NCI-H2029 (cell line): ENCODE results near the gene SLC25A4.
A peak's percentile ranks its signal among the peaks of the same experiment; 100 is the strongest.
"Not testable (repeated sequence)": the region's sequence is repeated elsewhere in the genome, so short reads cannot be mapped to it uniquely, and the experiment has no call there.

Experiments
- DNase-seq: peaks from one replicate; lab custom pipeline; 2025; lab: John Stamatoyannopoulos, UW

Gene SLC25A4

GRCh38 chr4:185142912-185143600 lies at the start of gene SLC25A4:
TSS of gene SLC25A4 (plus strand) at chr4:185143266. CDS start at chr4:185143373, 107 bp downstream.
- DNase-seq: peak; percentile 67

- no peak for DNase-seq
Measured at GRCh38 chr4:185093603-185094002, 49.5 kb upstream of the SLC25A4 start.

GRCh38 chr4:185096032-185096653 lies 46.9 kb upstream of the SLC25A4 start:
- no peak for DNase-seq

- DNase-seq: no peak
Measured at GRCh38 chr4:185098474-185098873, 44.6 kb upstream of the SLC25A4 start.

- no peak for DNase-seq
Measured at GRCh38 chr4:185099024-185099682, 43.9 kb upstream of the SLC25A4 start.

- no peak for DNase-seq
Measured at GRCh38 chr4:185099940-185100339, 43.1 kb upstream of the SLC25A4 start.

GRCh38 chr4:185100423-185100822 lies 42.6 kb upstream of the SLC25A4 start:
- no peak for DNase-seq

GRCh38 chr4:185101354-185101890 lies 41.6 kb upstream of the SLC25A4 start:
- DNase-seq: no peak

GRCh38 chr4:185104733-185105132 lies 38.3 kb upstream of the SLC25A4 start:
- no peak for DNase-seq

- DNase-seq: no peak
Measured at GRCh38 chr4:185106353-185106752, 36.7 kb upstream of the SLC25A4 start.

- not testable (repeated sequence) for DNase-seq
Measured at GRCh38 chr4:185107574-185107973, 35.5 kb upstream of the SLC25A4 start.

- DNase-seq: no peak
Measured at GRCh38 chr4:185108185-185108584, 34.9 kb upstream of the SLC25A4 start.

GRCh38 chr4:185108669-185109068 lies 34.4 kb upstream of the SLC25A4 start:
- DNase-seq: no peak

- DNase-seq: no peak
Measured at GRCh38 chr4:185109736-185110135, 33.3 kb upstream of the SLC25A4 start.

GRCh38 chr4:185110375-185110823 lies 32.7 kb upstream of the SLC25A4 start:
- DNase-seq: no peak

GRCh38 chr4:185112104-185112503 lies 31.0 kb upstream of the SLC25A4 start:
- no peak for DNase-seq

- no peak for DNase-seq
Measured at GRCh38 chr4:185113340-185113739, 29.7 kb upstream of the SLC25A4 start.

- no peak for DNase-seq
Measured at GRCh38 chr4:185115827-185116232, 27.2 kb upstream of the SLC25A4 start.

- no peak for DNase-seq
Measured at GRCh38 chr4:185117300-185117934, 25.6 kb upstream of the SLC25A4 start.

GRCh38 chr4:185118876-185119275 lies 24.2 kb upstream of the SLC25A4 start:
- no peak for DNase-seq

GRCh38 chr4:185119467-185119866 lies 23.6 kb upstream of the SLC25A4 start:
- not testable (repeated sequence) for DNase-seq

GRCh38 chr4:185119927-185120630 lies 23.0 kb upstream of the SLC25A4 start:
- DNase-seq: no peak
